Measurements from ENCODE around the gene TMEM132A.

GRCh38 chr11:60927061-60927592 is 2.9 kb downstream of the TMEM132A start:
- TF ChIP-seq CTCF (IDR thresholded peaks at IDR 0.05 in 8 of 11, conservative IDR thresholded peaks at IDR 0.05 in 3 of 11) (no peak), POLR2A (IDR thresholded peaks at IDR 0.05) (no peak)

Data from spleen (tissue), 7 donors.